Stimulated activated CD4-positive, alpha-beta T cell treated with anti-CD3 and anti-CD28 coated beads, TNF-alpha, amount 100 ng/mL, for 24 hours (primary cell): ENCODE results near the gene HES5.

Source experiments
- DNase-seq, 3 experiments: peaks; one replicate each; pipeline ENCODE4 v3.0.0-alpha.2; 2020; ENCODE audit warnings: low read depth in 3 of 3

Gene HES5

GRCh38 chr1:2501041-2501819 lies 28.8 kb downstream of the HES5 start:
- no peak for DNase-seq

GRCh38 chr1:2499986-2500596 lies 30.0 kb downstream of the HES5 start:
- no peak for DNase-seq

GRCh38 chr1:2499260-2499659 lies 30.8 kb downstream of the HES5 start:
- DNase-seq: no peak

GRCh38 chr1:2498648-2499047 lies 31.4 kb downstream of the HES5 start:
- DNase-seq: no peak

- no peak for DNase-seq
Observed at GRCh38 chr1:2497891-2498290, 32.2 kb downstream of the HES5 start.

- DNase-seq: no peak
Observed at GRCh38 chr1:2496746-2497145, 33.3 kb downstream of the HES5 start.

GRCh38 chr1:2496087-2496622 lies 33.9 kb downstream of the HES5 start:
- DNase-seq: no peak

- DNase-seq: no peak
Observed at GRCh38 chr1:2495546-2495945, 34.5 kb downstream of the HES5 start.

GRCh38 chr1:2495026-2495425 lies 35.0 kb downstream of the HES5 start:
- DNase-seq: no peak

GRCh38 chr1:2494323-2494693 lies 35.8 kb downstream of the HES5 start:
- no peak for DNase-seq

GRCh38 chr1:2493691-2494322 lies 36.3 kb downstream of the HES5 start:
- no peak for DNase-seq

GRCh38 chr1:2493218-2493617 lies 36.8 kb downstream of the HES5 start:
- no peak for DNase-seq

GRCh38 chr1:2492091-2492490 lies 38.0 kb downstream of the HES5 start:
- no peak for DNase-seq

- no peak for DNase-seq
Observed at GRCh38 chr1:2489615-2490014, 40.4 kb downstream of the HES5 start.

- no peak for DNase-seq
Observed at GRCh38 chr1:2488688-2489087, 41.4 kb downstream of the HES5 start.

GRCh38 chr1:2486558-2486957 lies 43.5 kb downstream of the HES5 start:
- no peak for DNase-seq

- no peak for DNase-seq
Observed at GRCh38 chr1:2486041-2486440, 44.0 kb downstream of the HES5 start.

GRCh38 chr1:2483970-2484369 lies 46.1 kb downstream of the HES5 start:
- DNase-seq: no peak

GRCh38 chr1:2483026-2483425 lies 47.0 kb downstream of the HES5 start:
- DNase-seq: no peak

GRCh38 chr1:2482588-2482987 lies 47.5 kb downstream of the HES5 start:
- DNase-seq: no peak

- DNase-seq: no peak
Observed at GRCh38 chr1:2481885-2482284, 48.2 kb downstream of the HES5 start.

GRCh38 chr1:2480986-2481364 lies 49.1 kb downstream of the HES5 start:
- DNase-seq: no peak
